Kidney (tissue), 14 donors: ENCODE data around the gene PSMA5. TPM values are rescaled to one million over a fixed set of nuclear protein-coding genes. Genes with fewer than 3 reads are reported as not detected.

Experiments
- DNase-seq, 5 donors: peaks; one replicate each; pipeline ENCODE4 v3.0.0-alpha.2; 2013 to 2020
- FAIRE-seq: peaks from 2 replicates; lab custom pipeline; 2012; peaks lifted over from hg19 to GRCh38; lab: Jason Lieb, UNC
- H3K27ac ChIP-seq, 2 donors: one replicate each; pipeline ENCODE4 v1.7.0; 2013; ENCODE audit warnings: low read depth in 2 of 2, low read length in 2 of 2, inconsistent platforms in 1 of 2
- H3K27me3 ChIP-seq: one replicate; pipeline ENCODE4 v1.7.1; 2013; ENCODE audit warnings: low read length, inconsistent platforms; ENCODE audit not compliant: control insufficient read depth, insufficient read depth
- H3K36me3 ChIP-seq, 3 donors: one replicate each; pipeline versions ENCODE4 v1.7.0 to v1.7.1; 2013; ENCODE audit warnings: low read length in 3 of 3, control low read depth in 1 of 3, inconsistent platforms in 1 of 3; ENCODE audit not compliant: insufficient read depth in 3 of 3, control insufficient read depth in 2 of 3
- H3K4me1 ChIP-seq, 3 donors: one replicate each; pipeline versions ENCODE4 v1.7.0 to v1.7.1; 2013; ENCODE audit warnings: low read length in 3 of 3, inconsistent platforms in 1 of 3, low read depth in 1 of 3; ENCODE audit not compliant: control insufficient read depth in 2 of 3, insufficient read depth in 2 of 3
- H3K4me3 ChIP-seq, 3 donors: one replicate each; pipeline versions ENCODE4 v1.7.0 to v1.8.1; 2013; ENCODE audit warnings: low read length in 3 of 3, control low read depth in 1 of 3, inconsistent platforms in 1 of 3
- H3K9ac ChIP-seq, 3 donors: one replicate each; pipeline versions ENCODE4 v1.7.0 to v1.7.1; 2013; ENCODE audit warnings: low read length in 3 of 3, control low read depth in 1 of 3, inconsistent platforms in 1 of 3
- H3K9me3 ChIP-seq, 3 donors: one replicate each; pipeline versions ENCODE4 v1.7.0 to v1.7.1; 2013; ENCODE audit warnings: low read length in 3 of 3, control low read depth in 1 of 3, inconsistent platforms in 1 of 3; ENCODE audit not compliant: control insufficient read depth in 2 of 3, insufficient read depth in 1 of 3
- intact Hi-C: fragments of 100-400 bp; cut with DNase I; formaldehyde crosslinking; loops from one replicate; pipeline ENCODE4 v1.11.1; 2022
- polyA plus RNA-seq: library from polyadenylated mRNA; stranded (reverse); fragments of 350-450 nt; fragmentation: Illumina TruSeq; extraction: RNeasy Lipid Tissue Mini Kit (QIAGEN cat#74804); gene quantifications from one replicate; pipeline ENCODE4 v1.2.3, GENCODE V29; 2014; ENCODE audit warnings: low read depth, low replicate concordance; ENCODE audit not compliant: insufficient read depth
- total RNA-seq: library from RNA; stranded (reverse); fragmentation: NEBNext Ultra II Directional; extraction: Animal tissue kit (Norgen Biotek cat#: 25700); gene quantifications from one replicate; pipeline ENCODE4 v1.2.1, GENCODE V29; 2021
- TF ChIP-seq, protein P1 (sequence below): IDR thresholded peaks from 3 replicates; pipeline ENCODE4 v1.5.1; 2012; ENCODE audit warnings: mild to moderate bottlenecking, moderate library complexity, borderline replicate concordance; ENCODE audit not compliant: insufficient read depth; ENCODE audit errors: extremely low read depth
- donor health status: control.
- donor health status: control.
- donor health status: control.
- donor health status: control.
- donor health status: control.
- donor health status: DM: yes; HTN: yes; CAD: no.
- donor health status: Normal renal cell carcinoma (clear cell type).

The PSMA5 gene
- total and polyA plus RNA-seq, 2 donors from 2014 or later: 71.4 to 91.1 TPM

DNA sequence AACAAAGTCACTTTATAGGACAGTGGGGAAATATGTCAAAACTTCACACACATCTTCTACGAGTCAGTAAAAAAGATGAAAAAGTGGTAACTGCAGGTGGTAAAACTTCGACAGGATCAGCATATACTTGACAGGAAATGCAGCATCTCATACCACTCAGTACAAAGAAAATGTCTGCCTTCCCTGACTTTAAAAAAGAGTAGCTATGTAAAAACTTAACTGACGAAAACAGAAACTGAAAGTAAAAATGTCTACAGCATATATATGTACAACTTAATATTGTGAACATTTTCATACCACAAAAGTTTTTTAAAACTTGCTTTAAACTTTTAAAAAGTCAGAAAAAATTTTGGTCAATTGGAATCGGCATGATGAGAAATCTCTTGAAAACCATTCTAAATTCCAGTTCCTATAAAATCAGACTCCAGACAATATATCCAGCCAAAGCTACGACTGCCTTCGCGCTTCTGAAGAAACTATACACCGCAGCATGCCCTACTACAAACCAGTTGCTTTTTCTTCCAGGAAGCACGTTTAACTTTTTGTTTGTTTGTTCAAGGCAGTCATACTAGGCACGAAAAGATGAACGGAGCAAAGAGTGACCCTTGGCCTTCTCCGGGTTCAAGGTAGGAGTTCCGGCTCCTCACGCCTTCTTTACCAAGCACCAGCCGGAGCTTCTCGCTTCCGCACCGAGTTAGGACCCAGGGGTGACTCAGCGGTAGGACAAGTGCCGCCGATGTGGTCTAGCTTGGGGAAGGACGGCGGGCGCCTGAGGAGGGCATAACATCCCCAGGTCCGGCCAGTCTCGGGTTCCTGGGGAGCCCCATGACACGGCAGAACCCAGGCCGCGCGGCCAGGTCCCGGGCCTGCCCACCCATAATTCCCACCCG, 612 bp downstream of the PSMA5 start:
- FAIRE-seq: no peak
- Histone ChIP-seq H3K4me1 (peaks cover 4 to 8% (median 6%) of the 10 kb centered on the region in 3 donors), H3K27me3 (no peaks in the 10 kb centered on the region), H3K9ac (peak overlapping the region; percentile 7 to 91 (median 91)), H3K27ac (peak overlapping the region; percentile 56 to 79), H3K4me3 (peak overlapping the region; percentile 63 to 94 (median 92)), H3K9me3 (no peaks in the 10 kb centered on the region), H3K36me3 (peaks cover 0 to 4% (median 2%) of the 10 kb centered on the region in 3 donors)
- DNase-seq: peak in 1 of 5 donors; percentile 51
- TF ChIP-seq, protein P1, sequence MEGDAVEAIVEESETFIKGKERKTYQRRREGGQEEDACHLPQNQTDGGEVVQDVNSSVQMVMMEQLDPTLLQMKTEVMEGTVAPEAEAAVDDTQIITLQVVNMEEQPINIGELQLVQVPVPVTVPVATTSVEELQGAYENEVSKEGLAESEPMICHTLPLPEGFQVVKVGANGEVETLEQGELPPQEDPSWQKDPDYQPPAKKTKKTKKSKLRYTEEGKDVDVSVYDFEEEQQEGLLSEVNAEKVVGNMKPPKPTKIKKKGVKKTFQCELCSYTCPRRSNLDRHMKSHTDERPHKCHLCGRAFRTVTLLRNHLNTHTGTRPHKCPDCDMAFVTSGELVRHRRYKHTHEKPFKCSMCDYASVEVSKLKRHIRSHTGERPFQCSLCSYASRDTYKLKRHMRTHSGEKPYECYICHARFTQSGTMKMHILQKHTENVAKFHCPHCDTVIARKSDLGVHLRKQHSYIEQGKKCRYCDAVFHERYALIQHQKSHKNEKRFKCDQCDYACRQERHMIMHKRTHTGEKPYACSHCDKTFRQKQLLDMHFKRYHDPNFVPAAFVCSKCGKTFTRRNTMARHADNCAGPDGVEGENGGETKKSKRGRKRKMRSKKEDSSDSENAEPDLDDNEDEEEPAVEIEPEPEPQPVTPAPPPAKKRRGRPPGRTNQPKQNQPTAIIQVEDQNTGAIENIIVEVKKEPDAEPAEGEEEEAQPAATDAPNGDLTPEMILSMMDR: no peak
- intact Hi-C loops: loop anchor here (10.0 kb wide), 1 partner anchor 99 kb away; no protein-coding TSS in a partner anchor

DNA sequence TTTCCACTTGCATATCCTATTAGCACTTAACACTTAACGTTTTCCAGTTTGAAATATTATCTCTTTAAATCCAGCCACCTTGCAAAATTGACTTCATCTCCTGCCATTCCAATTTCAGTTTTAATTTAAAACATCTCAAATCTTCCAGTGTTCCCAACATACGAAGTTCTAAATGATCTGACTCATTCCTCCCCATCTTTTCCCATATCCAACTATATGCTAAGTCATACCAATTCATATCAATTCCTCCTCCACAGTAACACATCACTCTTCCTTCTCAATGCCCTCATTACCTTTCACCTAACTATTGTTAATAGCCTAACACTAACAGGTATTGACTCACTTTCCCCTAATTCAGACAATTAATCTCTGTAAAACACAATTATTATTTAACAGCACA, 2.8 kb downstream of the PSMA5 start:
- Histone ChIP-seq H3K4me1 (peaks cover 4 to 8% (median 6%) of the 10 kb centered on the region in 3 donors), H3K9ac (no peak overlapping the region), H3K9me3 (no peaks in the 10 kb centered on the region), H3K4me3 (no peak overlapping the region), H3K27ac (no peak overlapping the region), H3K27me3 (no peaks in the 10 kb centered on the region), H3K36me3 (peaks cover 0 to 11% (median 2%) of the 10 kb centered on the region in 3 donors)
- FAIRE-seq (no peak), DNase-seq (no peak)
- TF ChIP-seq, protein P1: no peak
- intact Hi-C loops: loop anchor here (10.0 kb wide), 1 partner anchor 101 kb away; no protein-coding TSS in a partner anchor

DNA sequence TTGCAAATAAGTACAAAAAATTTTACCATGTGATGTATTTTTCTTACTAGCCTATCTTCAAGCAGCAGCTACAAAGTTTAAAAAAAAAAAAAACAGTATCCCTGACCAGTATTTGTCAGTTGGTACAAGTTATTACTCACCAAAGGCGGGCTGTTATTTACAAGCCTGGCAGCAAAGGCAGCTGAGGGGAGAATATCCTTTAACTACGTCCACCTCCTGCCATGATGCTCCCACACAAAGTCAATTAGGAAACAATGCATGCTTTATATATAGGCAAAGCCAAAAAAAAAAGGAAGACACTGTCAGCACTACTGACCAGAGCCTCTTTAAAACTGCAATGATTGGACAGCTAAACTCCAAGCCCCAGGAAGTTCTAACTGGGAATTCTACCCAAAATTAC, 13.7 kb downstream of the PSMA5 start:
- Histone ChIP-seq H3K27me3 (no peaks in the 10 kb centered on the region), H3K4me1 (no peaks in the 10 kb centered on the region), H3K36me3 (peaks cover 16 to 56% (median 37%) of the 10 kb centered on the region in 3 donors), H3K27ac (no peak overlapping the region), H3K9ac (no peak overlapping the region), H3K4me3 (no peak overlapping the region), H3K9me3 (no peaks in the 10 kb centered on the region)
- TF ChIP-seq, protein P1: no peak
- FAIRE-seq (no peak), DNase-seq (no peak)
- intact Hi-C loops: no loop called here
